A549 (cell line): ENCODE data around the gene MAPK8IP3. TPM values are rescaled to one million over a fixed set of nuclear protein-coding genes. Genes with fewer than 3 reads are reported as not detected.

ENCODE experiments used
- ATAC-seq, 2 experiments: fragments of 200-7000 bp in 1 of 2; fragments of >200 bp in 1 of 2; cut with Nextera tagmentation in 1 of 2; cut with Tn5 transposase in 1 of 2; 3 replicates each; pipeline versions ENCODE4 v1.8.0 to v1.9.1; 2018 to 2020; ENCODE audit warnings: mild to moderate bottlenecking in 1 of 2, moderate library complexity in 1 of 2
- CTCF ChIA-PET: fragments of 300-600 bp; sonication (Branson Sonifier 250); formaldehyde crosslinking; extraction: SDS; loops from one replicate; lab custom pipeline; 2021; ENCODE audit warnings: antibody characterized with exemption, inconsistent platforms; lab: Yijun Ruan, JAX
- POLR2A ChIA-PET: fragments of 350-600 bp; formaldehyde crosslinking; extraction: SDS; loops from one replicate; lab custom pipeline; 2021; ENCODE audit warnings: antibody characterized with exemption, inconsistent platforms; lab: Yijun Ruan, JAX
- DNase-seq, 2 experiments: peaks; one replicate each; pipeline versions ENCODE4 v3.0.0 to v3.0.0-alpha.2; 2011 to 2016; ENCODE audit warnings: low read depth in 1 of 2, low spot score in 1 of 2
- FAIRE-seq: peaks from 2 replicates; lab custom pipeline; 2011; peaks lifted over from hg19 to GRCh38; lab: Jason Lieb, UNC
- H3K27ac ChIP-seq, 2 experiments: fragments of >200 bp; sonication (Bioruptor Twin); formaldehyde crosslinking; 3 replicates each; pipeline ENCODE4 v1.5.1; 2016 to 2017
- H3K4me1 ChIP-seq: fragments of >200 bp; sonication (Bioruptor Twin); formaldehyde crosslinking; 3 replicates; pipeline ENCODE4 v1.6.1; 2016
- H3K4me2 ChIP-seq: fragments of >200 bp; sonication (Bioruptor Twin); formaldehyde crosslinking; 3 replicates; pipeline ENCODE4 v1.6.1; 2016
- H3K4me3 ChIP-seq: fragments of >200 bp; sonication (Bioruptor Twin); formaldehyde crosslinking; 3 replicates; pipeline ENCODE4 v1.5.1; 2016
- H3K9me3 ChIP-seq: fragments of >200 bp; sonication (Bioruptor Twin); formaldehyde crosslinking; 3 replicates; pipeline ENCODE4 v1.6.1; 2016
- BHLHE40 ChIP-seq: IDR thresholded peaks from 2 replicates; pipeline ENCODE4 v1.6.1; 2012; ENCODE audit warnings: low read depth, low read length, inconsistent platforms
- FOSB ChIP-seq: fragments of 250-450 bp; sonication (Bioruptor Pico); IDR thresholded peaks from 2 replicates; pipeline ENCODE4 v1.5.0; 2020; ENCODE audit warnings: mild to moderate bottlenecking, moderate library complexity
- FOXS1 ChIP-seq: fragments of 250-450 bp; sonication (Bioruptor Pico); IDR thresholded peaks from 2 replicates; pipeline ENCODE4 v1.5.0; 2020; ENCODE audit warnings: mild to moderate bottlenecking, moderate library complexity
- JUN ChIP-seq, 2 experiments: fragments of >200 bp; sonication (Bioruptor Twin); formaldehyde crosslinking; IDR thresholded peaks; 2 replicates in 1 of 2; 3 replicates in 1 of 2; pipeline ENCODE4 v1.6.1; 2016 to 2017
- KDM5A ChIP-seq: fragments of 200-600 bp; sonication (generic); IDR thresholded peaks from 2 replicates; pipeline ENCODE4 v1.6.1; 2016; ENCODE audit warnings: antibody characterized with exemption, mild to moderate bottlenecking
- MAZ ChIP-seq: fragments of 150-350 bp; IDR thresholded peaks from 2 replicates; pipeline ENCODE4 v1.6.1; 2014; ENCODE audit warnings: antibody characterized with exemption, low read depth, low read length, borderline replicate concordance
- NFE2L2 ChIP-seq: fragments of 150-350 bp; conservative IDR thresholded peaks from 2 replicates; pipeline ENCODE4 v1.6.1; 2014; ENCODE audit warnings: low read length
- NR3C1 ChIP-seq: fragments of >200 bp; sonication (Bioruptor Twin); formaldehyde crosslinking; IDR thresholded peaks from 3 replicates; pipeline ENCODE4 v1.6.1; 2017
- POLR2A ChIP-seq: IDR thresholded peaks from 2 replicates; pipeline ENCODE4 v1.6.1; 2012; ENCODE audit warnings: mild to moderate bottlenecking, low read length
- RAD21 ChIP-seq, 2 experiments: fragments of >200 bp in 1 of 2; sonication (Bioruptor Twin) in 1 of 2; formaldehyde crosslinking in 1 of 2; IDR thresholded peaks in 1 of 2; conservative IDR thresholded peaks in 1 of 2; 2 replicates in 1 of 2; 3 replicates in 1 of 2; pipeline ENCODE4 v1.6.1; 2012 to 2018; ENCODE audit warnings: inconsistent platforms in 1 of 2
- SREBF2 ChIP-seq: fragments of 450-650 bp; IDR thresholded peaks from 2 replicates; pipeline ENCODE4 v1.6.1; 2014; ENCODE audit warnings: mild to moderate bottlenecking, moderate library complexity
- TP53 ChIP-seq: fragments of 250-450 bp; sonication (Bioruptor Pico); IDR thresholded peaks from 2 replicates; pipeline ENCODE4 v1.5.0; 2021; ENCODE audit warnings: mild to moderate bottlenecking, moderate library complexity
- ZNF302 ChIP-seq: fragments of 250-450 bp; sonication (Bioruptor Pico); IDR thresholded peaks from 2 replicates; pipeline ENCODE4 v1.9.0; 2021; ENCODE audit warnings: inconsistent platforms, mild to moderate bottlenecking, moderate library complexity
- ZSCAN20 ChIP-seq: fragments of 250-450 bp; sonication (Bioruptor Pico); IDR thresholded peaks from 2 replicates; pipeline ENCODE4 v1.8.0; 2022; ENCODE audit warnings: mild to moderate bottlenecking, moderate library complexity
- WGBS: methylation state at CpG from one replicate; pipeline ENCODE4 v1.1.6; 2017; ENCODE audit errors: missing lambda C conversion rate; 5-methylcytosine and 5-hydroxymethylcytosine counted together
- polyA plus RNA-seq, 4 experiments: library from polyadenylated mRNA; depleted of rRNA in 3 of 4; stranded (reverse); fragments of >200 nt; fragmentation: RNase III in 1 of 4; extraction: RNeasy Plus Mini Kit Qiagen cat#74134 plus additional on column Dnase treatment in 1 of 4; gene quantifications; 2 replicates in 3 of 4; 3 replicates in 1 of 4; pipeline ENCODE4 v1.2.3, GENCODE V29; 2011 to 2017
- TF ChIP-seq, protein P1 (sequence below): fragments of 450-650 bp; IDR thresholded peaks from 2 replicates; pipeline ENCODE4 v1.6.1; 2014; ENCODE audit warnings: antibody characterized with exemption
- TF ChIP-seq, protein P2 (sequence below): fragments of 200-600 bp; sonication (generic); IDR thresholded peaks from 2 replicates; pipeline ENCODE4 v1.6.1; 2016; ENCODE audit warnings: antibody characterized with exemption, mild to moderate bottlenecking, moderate library complexity
- TF ChIP-seq, protein P3 (sequence below): fragments of >200 bp; sonication (Bioruptor Twin); formaldehyde crosslinking; IDR thresholded peaks from 2 replicates; pipeline ENCODE4 v1.6.1; 2016
- TF ChIP-seq, protein P4 (sequence below): fragments of >200 bp; sonication (Bioruptor Twin); formaldehyde crosslinking; IDR thresholded peaks from 3 replicates; pipeline ENCODE4 v1.6.1; 2016
- TF ChIP-seq, protein P5 (sequence below): fragments of 250-450 bp; sonication (Bioruptor Pico); IDR thresholded peaks from 2 replicates; pipeline ENCODE4 v1.5.0; 2020; ENCODE audit warnings: low read depth, mild to moderate bottlenecking, moderate library complexity
- TF ChIP-seq, protein P6 (sequence below): fragments of 150-350 bp; IDR thresholded peaks from 2 replicates; pipeline ENCODE4 v1.6.1; 2014; ENCODE audit warnings: low read depth, mild to moderate bottlenecking, low read length
- TF ChIP-seq, protein P7 (sequence below): IDR thresholded peaks from 2 replicates; pipeline ENCODE4 v1.6.1; 2012; ENCODE audit warnings: low read depth, borderline replicate concordance

Gene MAPK8IP3
- polyA plus RNA-seq, 2 of the 4 experiments (the other 2 are of a cell fraction) = 12.0 to 53.3 TPM

DNA sequence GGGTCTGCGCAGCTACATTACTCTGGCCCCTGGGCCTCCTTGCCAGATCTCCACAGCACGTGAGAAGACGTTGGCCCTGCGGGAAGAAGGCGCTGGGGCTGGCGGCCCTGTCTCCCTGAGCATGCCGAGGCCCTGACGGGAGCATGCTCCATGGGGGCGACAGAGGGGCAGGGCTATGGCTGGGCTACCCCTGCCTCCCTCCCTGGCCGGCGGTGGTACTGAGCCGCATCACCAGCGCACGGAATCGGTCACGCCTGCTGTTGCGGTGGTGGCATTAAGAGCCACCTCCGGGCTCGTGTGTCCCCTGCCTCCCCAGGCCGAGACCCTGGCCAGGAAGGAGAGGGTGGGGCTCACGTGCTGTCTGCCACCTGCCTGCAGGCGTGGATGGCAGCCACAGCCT, 28.1 kb downstream of the MAPK8IP3 start (continued):
- TF ChIP-seq RAD21 (conservative IDR thresholded peaks at IDR 0.05 in 1 of 2, IDR thresholded peaks at IDR 0.05 in 1 of 2) (no peak), NR3C1 (no peak)

DNA sequence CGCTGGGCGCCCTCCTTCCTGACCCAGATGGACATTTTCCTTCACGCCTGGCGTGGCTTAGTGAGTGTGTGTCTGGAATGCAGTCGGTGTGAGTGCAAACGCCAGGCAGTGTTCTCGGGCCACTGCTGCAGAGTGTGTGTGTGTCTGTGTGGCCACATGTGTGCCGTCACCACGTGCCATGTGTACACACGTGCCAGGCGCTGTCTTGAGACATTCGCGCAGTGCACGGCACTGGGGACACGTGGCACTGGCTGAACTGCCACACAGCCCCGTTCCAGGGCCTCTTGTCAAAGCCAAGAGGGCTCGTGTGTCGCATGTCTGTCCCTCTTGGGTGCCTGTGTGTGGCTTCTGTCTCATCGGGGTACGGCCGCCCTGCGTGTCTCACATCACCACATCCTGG, 28.8 kb downstream of the MAPK8IP3 start:
- WGBS = 97% methylated on average over 22 of the region's 22 CpGs
- H3K27ac ChIP-seq = no peak overlapping the region
- no peak for FAIRE-seq
- ChIA-PET CTCF (no interaction called here), POLR2A (no interaction called here)
- H3K4me2 ChIP-seq = no peak overlapping the region
- H3K4me1 ChIP-seq = no peaks in the 10 kb centered on the region
- peaks cover 6% of the 10 kb centered on the region; the same call in 1 of the 3 replicates for H3K9me3 ChIP-seq
- no peak for ATAC-seq
- H3K4me3 ChIP-seq = no peak overlapping the region
- DNase-seq = no peak
- no peak for TF ChIP-seq POLR2A
- no peak for TF ChIP-seq FOSB
- TF ChIP-seq SREBF2 = no peak
- TF ChIP-seq RAD21 (conservative IDR thresholded peaks at IDR 0.05 in 1 of 2, IDR thresholded peaks at IDR 0.05 in 1 of 2) = no peak
- TF ChIP-seq, protein P1, sequence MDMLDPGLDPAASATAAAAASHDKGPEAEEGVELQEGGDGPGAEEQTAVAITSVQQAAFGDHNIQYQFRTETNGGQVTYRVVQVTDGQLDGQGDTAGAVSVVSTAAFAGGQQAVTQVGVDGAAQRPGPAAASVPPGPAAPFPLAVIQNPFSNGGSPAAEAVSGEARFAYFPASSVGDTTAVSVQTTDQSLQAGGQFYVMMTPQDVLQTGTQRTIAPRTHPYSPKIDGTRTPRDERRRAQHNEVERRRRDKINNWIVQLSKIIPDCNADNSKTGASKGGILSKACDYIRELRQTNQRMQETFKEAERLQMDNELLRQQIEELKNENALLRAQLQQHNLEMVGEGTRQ = no peak
- TF ChIP-seq, protein P2, sequence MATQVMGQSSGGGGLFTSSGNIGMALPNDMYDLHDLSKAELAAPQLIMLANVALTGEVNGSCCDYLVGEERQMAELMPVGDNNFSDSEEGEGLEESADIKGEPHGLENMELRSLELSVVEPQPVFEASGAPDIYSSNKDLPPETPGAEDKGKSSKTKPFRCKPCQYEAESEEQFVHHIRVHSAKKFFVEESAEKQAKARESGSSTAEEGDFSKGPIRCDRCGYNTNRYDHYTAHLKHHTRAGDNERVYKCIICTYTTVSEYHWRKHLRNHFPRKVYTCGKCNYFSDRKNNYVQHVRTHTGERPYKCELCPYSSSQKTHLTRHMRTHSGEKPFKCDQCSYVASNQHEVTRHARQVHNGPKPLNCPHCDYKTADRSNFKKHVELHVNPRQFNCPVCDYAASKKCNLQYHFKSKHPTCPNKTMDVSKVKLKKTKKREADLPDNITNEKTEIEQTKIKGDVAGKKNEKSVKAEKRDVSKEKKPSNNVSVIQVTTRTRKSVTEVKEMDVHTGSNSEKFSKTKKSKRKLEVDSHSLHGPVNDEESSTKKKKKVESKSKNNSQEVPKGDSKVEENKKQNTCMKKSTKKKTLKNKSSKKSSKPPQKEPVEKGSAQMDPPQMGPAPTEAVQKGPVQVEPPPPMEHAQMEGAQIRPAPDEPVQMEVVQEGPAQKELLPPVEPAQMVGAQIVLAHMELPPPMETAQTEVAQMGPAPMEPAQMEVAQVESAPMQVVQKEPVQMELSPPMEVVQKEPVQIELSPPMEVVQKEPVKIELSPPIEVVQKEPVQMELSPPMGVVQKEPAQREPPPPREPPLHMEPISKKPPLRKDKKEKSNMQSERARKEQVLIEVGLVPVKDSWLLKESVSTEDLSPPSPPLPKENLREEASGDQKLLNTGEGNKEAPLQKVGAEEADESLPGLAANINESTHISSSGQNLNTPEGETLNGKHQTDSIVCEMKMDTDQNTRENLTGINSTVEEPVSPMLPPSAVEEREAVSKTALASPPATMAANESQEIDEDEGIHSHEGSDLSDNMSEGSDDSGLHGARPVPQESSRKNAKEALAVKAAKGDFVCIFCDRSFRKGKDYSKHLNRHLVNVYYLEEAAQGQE = no peak
- TF ChIP-seq, protein P3, sequence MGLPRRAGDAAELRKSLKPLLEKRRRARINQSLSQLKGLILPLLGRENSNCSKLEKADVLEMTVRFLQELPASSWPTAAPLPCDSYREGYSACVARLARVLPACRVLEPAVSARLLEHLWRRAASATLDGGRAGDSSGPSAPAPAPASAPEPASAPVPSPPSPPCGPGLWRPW = no peak

DNA sequence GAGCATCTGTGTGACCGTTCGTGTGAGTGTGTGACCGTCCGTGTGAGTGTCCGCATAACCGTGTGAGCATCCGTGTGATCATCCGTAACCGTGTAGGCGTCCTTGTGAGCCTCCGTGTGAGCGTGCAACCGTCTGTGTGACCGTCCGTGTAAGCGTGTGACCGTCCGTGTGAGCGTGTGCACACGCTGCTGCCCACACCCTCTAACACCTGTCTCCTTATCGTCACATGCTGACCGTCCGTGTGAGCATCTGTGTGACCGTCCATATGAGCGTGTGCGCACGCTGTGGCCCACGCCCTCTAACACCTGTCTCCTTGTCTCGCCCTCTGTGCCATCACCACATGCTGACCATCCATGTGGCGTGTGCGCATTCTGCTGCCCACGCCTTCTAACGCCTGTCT, 34.2 kb downstream of the MAPK8IP3 start:
- WGBS = 95% methylated on average over 33 of the region's 33 CpGs
- Histone ChIP-seq H3K4me3 (no peak overlapping the region), H3K4me2 (no peak overlapping the region), H3K27ac (no peak overlapping the region), H3K9me3 (peaks cover 2% of the 10 kb centered on the region; the same call in 1 of the 3 replicates), H3K4me1 (peaks cover under 1% of the 10 kb centered on the region; the same call in 2 of the 3 replicates)
- TF ChIP-seq FOXS1 (CRISPR knock-in tag) = no peak
- FAIRE-seq = no peak
- no peak for ATAC-seq
- no peak for DNase-seq
- ChIA-PET CTCF (interaction anchor here (0.6 kb wide), 2 partner anchors 176 to 342 kb away, joined by 3 read pairs; no protein-coding TSS in a partner anchor), POLR2A (no interaction called here)

DNA sequence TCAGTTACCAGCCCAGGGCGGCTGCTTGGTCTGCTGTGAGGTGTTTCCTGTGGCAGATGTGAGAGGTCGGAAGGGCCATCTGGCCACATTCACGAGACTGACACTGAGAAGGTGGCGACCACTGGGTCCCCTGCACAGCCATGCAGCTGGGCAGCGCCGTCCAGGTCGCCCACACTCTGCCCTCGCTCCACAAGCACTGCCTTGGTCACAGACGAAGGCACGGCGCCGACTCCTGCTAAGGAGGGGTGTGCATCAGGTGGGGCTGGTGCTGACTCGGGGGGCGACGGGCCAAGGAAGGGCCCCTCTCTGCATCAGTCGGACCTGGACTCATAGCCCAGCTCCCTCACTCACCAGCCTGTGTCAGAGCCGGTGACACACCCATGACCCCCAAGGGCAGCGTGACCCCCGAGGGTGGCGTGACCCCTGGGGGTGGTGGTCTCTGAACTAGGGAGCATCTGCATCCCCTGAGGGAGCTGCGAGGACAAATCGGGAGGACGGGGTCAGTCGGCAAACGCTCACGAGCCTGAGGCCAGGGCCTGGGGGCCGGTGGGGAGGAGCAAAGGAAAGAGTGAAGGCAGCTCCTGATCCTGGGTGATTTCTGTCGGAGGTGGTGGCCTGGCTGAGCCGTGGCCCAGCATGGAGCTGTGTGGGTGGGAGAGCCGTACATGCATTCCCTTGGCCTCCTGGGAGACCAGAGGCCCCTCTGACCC, 34.9 kb downstream of the MAPK8IP3 start:
- peaks cover 2% of the 10 kb centered on the region; the same call in 1 of the 3 replicates for H3K9me3 ChIP-seq
- FAIRE-seq = no peak
- no peak for TF ChIP-seq FOSB
- no peak for TF ChIP-seq NR3C1
- no peak for TF ChIP-seq NFE2L2
- TF ChIP-seq, protein P4, sequence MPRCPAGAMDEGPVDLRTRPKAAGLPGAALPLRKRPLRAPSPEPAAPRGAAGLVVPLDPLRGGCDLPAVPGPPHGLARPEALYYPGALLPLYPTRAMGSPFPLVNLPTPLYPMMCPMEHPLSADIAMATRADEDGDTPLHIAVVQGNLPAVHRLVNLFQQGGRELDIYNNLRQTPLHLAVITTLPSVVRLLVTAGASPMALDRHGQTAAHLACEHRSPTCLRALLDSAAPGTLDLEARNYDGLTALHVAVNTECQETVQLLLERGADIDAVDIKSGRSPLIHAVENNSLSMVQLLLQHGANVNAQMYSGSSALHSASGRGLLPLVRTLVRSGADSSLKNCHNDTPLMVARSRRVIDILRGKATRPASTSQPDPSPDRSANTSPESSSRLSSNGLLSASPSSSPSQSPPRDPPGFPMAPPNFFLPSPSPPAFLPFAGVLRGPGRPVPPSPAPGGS = no peak
- no peak for TF ChIP-seq KDM5A
- TF ChIP-seq, protein P5, sequence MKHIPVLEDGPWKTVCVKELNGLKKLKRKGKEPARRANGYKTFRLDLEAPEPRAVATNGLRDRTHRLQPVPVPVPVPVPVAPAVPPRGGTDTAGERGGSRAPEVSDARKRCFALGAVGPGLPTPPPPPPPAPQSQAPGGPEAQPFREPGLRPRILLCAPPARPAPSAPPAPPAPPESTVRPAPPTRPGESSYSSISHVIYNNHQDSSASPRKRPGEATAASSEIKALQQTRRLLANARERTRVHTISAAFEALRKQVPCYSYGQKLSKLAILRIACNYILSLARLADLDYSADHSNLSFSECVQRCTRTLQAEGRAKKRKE (CRISPR knock-in tag) = no peak
- no peak for TF ChIP-seq MAZ
- TF ChIP-seq ZNF302 (CRISPR knock-in tag) = no peak
- no peak for TF ChIP-seq SREBF2
- TF ChIP-seq ZSCAN20 (CRISPR knock-in tag) = no peak
- no peak for TF ChIP-seq FOXS1 (CRISPR knock-in tag)
- TF ChIP-seq BHLHE40 = no peak
- TF ChIP-seq, protein P6, sequence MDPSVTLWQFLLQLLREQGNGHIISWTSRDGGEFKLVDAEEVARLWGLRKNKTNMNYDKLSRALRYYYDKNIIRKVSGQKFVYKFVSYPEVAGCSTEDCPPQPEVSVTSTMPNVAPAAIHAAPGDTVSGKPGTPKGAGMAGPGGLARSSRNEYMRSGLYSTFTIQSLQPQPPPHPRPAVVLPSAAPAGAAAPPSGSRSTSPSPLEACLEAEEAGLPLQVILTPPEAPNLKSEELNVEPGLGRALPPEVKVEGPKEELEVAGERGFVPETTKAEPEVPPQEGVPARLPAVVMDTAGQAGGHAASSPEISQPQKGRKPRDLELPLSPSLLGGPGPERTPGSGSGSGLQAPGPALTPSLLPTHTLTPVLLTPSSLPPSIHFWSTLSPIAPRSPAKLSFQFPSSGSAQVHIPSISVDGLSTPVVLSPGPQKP = no peak
- TF ChIP-seq, protein P7, sequence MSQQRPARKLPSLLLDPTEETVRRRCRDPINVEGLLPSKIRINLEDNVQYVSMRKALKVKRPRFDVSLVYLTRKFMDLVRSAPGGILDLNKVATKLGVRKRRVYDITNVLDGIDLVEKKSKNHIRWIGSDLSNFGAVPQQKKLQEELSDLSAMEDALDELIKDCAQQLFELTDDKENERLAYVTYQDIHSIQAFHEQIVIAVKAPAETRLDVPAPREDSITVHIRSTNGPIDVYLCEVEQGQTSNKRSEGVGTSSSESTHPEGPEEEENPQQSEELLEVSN = no peak
- no peak for TF ChIP-seq TP53 (CRISPR knock-in tag)
- TF ChIP-seq JUN (IDR thresholded peaks at IDR 0.05) = no peak
- CTCF ChIA-PET = interaction anchor here (1.1 to 1.3 kb wide), 3 partner anchors 15 to 35 kb away, joined by 3 to 4 read pairs (median 3); partner anchors contain the start of gene MAPK8IP3
- H3K27ac ChIP-seq = no peak overlapping the region
- no peak overlapping the region for H3K4me2 ChIP-seq
- no peak overlapping the region for H3K4me3 ChIP-seq
- no peak for ATAC-seq
- H3K4me1 ChIP-seq = peaks cover 8% of the 10 kb centered on the region; the same call in 2 of the 3 replicates
- 95% methylated on average over 19 of the region's 30 CpGs for WGBS
- POLR2A ChIA-PET = no interaction called here
- no peak for DNase-seq
